K562 (cell line): ENCODE data around the gene CLDN5. TPM values are rescaled to one million over a fixed set of nuclear protein-coding genes. Genes with fewer than 3 reads are reported as not detected.

Experiments
- CBFA2T3 ChIP-seq: fragments of 450-650 bp; IDR thresholded peaks from 2 replicates; pipeline ENCODE4 v1.6.1; 2017
- CREBBP ChIP-seq: IDR thresholded peaks from one replicate; pipeline ENCODE4 v1.6.1; 2012; ENCODE audit warnings: low read depth, mild to moderate bottlenecking, control low read depth, inconsistent platforms, low read length
- FOXA1 ChIP-seq: fragments of 450-650 bp; IDR thresholded peaks from 2 replicates; pipeline ENCODE4 v1.6.1; 2016; ENCODE audit warnings: mild to moderate bottlenecking, borderline replicate concordance
- GTF2E2 ChIP-seq: fragments of 200-800 bp; sonication (Bioruptor generic); IDR thresholded peaks from 2 replicates; pipeline ENCODE4 v1.6.1; 2016; ENCODE audit warnings: missing genetic modification characterization, missing compliant biosample characterization
- HDAC1 ChIP-seq, 2 experiments: fragments of 450-650 bp; IDR thresholded peaks; 2 replicates each; pipeline ENCODE4 v1.6.1; 2016 to 2017; ENCODE audit warnings: inconsistent platforms in 1 of 2, mild to moderate bottlenecking in 1 of 2, moderate library complexity in 1 of 2
- KLF16 ChIP-seq: IDR thresholded peaks from 2 replicates; pipeline ENCODE4 v1.6.1; 2016; ENCODE audit warnings: antibody characterized with exemption
- NFE2 ChIP-seq: IDR thresholded peaks from 2 replicates; pipeline ENCODE4 v1.6.1; 2014; ENCODE audit warnings: antibody characterized with exemption, low read depth
- NR3C1 ChIP-seq: sonication (generic); formaldehyde crosslinking; IDR thresholded peaks from 2 replicates; pipeline ENCODE4 v1.8.1; 2022; ENCODE audit warnings: missing genetic modification reagents
- PHB2 ChIP-seq: fragments of 450-650 bp; IDR thresholded peaks from 2 replicates; pipeline ENCODE4 v1.6.1; 2017; ENCODE audit warnings: low read depth
- RBM25 ChIP-seq: fragments of 200-400 bp; formaldehyde crosslinking; IDR thresholded peaks from 2 replicates; pipeline ENCODE4 v1.6.1; 2018; ENCODE audit warnings: low read length, low read depth, moderate library complexity; ENCODE audit not compliant: severe bottlenecking
- SRSF7 ChIP-seq: fragments of 200-400 bp; formaldehyde crosslinking; optimal IDR thresholded peaks from 2 replicates; pipeline ENCODE3; 2017; ENCODE audit warnings: mild to moderate bottlenecking, low read depth, low read length
- TRIM24 ChIP-seq, 2 experiments: fragments of 450-650 bp; IDR thresholded peaks; 2 replicates each; pipeline ENCODE4 v1.6.1; 2016
- ZBTB1 ChIP-seq: sonication (generic); formaldehyde crosslinking; IDR thresholded peaks from 2 replicates; pipeline ENCODE4 v1.8.1; 2023; ENCODE audit warnings: missing genetic modification reagents, low read depth, mild to moderate bottlenecking, borderline replicate concordance
- ZNF408 ChIP-seq: fragments of 250-450 bp; sonication (Bioruptor Pico); IDR thresholded peaks from 2 replicates; pipeline ENCODE4 v1.4.0; 2020; ENCODE audit warnings: low read depth, mild to moderate bottlenecking, moderate library complexity
- polyA plus RNA-seq, 8 experiments: library from polyadenylated mRNA; depleted of rRNA in 4 of 8; stranded (reverse) in 5 of 8; unstranded in 3 of 8; fragments of >200 nt; fragmentation: Nextera tagmentation in 2 of 8; fragmentation: Illumina TruSeq in 1 of 8; extraction: Ambion mirVana in 2 of 8; extraction: Trizol in 1 of 8; gene quantifications; 2 replicates each; pipeline versions ENCODE4 v1.2.1 to v1.2.3, GENCODE V29; 2011 to 2014; ENCODE audit warnings: inconsistent platforms in 1 of 8, missing spikeins in 1 of 8
- total RNA-seq, 7 experiments: library from RNA; depleted of rRNA in 6 of 7; stranded (reverse); fragments of >200 nt in 6 of 7; fragmentation: Illumina TruSeq in 2 of 7; extraction: Trizol in 2 of 7; gene quantifications; 2 replicates each; pipeline versions ENCODE4 v1.2.1 to v1.2.3, GENCODE V29; 2011 to 2021; ENCODE audit warnings: low replicate concordance in 1 of 7
- TF ChIP-seq, protein P1 (sequence below): fragments of 250-450 bp; sonication (Bioruptor Pico); IDR thresholded peaks from 2 replicates; pipeline ENCODE4 v1.9.0; 2021; ENCODE audit warnings: mild to moderate bottlenecking, inconsistent platforms
- TF ChIP-seq, protein P2 (sequence below): sonication (generic); formaldehyde crosslinking; IDR thresholded peaks from 2 replicates; pipeline ENCODE4 v1.8.1; 2023; ENCODE audit warnings: missing genetic modification reagents, mild to moderate bottlenecking, borderline replicate concordance
- TF ChIP-seq, protein P3 (sequence below): fragments of 250-450 bp; sonication (Bioruptor Pico); IDR thresholded peaks from 2 replicates; pipeline ENCODE4 v1.8.0; 2022; ENCODE audit warnings: moderate library complexity, mild to moderate bottlenecking, inconsistent platforms
- TF ChIP-seq, protein P4 (sequence below): fragments of 450-650 bp; IDR thresholded peaks from 2 replicates; pipeline ENCODE4 v1.6.1; 2014; ENCODE audit warnings: low read depth, mild to moderate bottlenecking, moderate library complexity, borderline replicate concordance

CLDN5 gene
- total and polyA plus RNA-seq, 9 of the 15 experiments (the other 6 are each of a cell fraction or from before 2014, with no cell fraction given): 0.20 TPM; not detected in 8

DNA sequence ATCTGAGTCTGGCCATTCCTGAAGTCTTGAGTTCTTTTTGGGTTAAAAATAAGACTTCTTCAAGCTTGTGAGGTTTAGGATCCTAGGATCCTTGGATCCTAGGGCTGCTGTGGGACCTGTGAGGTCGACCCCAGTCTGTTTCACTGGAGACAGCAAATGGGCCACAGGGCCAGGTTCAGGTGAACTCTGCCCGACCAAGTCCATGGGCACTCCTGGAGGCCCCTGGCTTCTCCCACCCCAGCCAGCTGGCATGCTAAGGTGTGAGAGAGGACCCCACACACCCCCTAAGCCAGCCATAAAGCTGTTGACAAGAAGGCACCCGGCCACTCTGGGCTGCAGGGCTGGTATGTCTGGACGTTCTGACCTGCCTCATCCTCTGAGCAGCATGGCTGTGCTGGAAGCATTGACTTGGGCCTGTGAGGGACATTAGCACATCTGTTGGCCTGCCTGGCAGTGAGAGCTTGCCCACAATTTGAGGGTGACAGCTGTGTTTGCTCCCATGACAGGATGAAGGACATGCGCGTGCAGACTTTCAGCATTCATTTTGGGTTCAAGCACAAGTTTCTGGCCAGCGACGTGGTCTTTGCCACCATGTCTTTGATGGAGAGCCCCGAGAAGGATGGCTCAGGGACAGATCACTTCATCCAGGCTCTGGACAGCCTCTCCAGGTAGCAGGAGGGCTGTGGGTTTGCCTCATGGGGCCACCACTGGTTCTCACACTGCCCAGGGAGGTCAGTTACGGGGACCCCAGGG, 16.0 kb downstream of the CLDN5 start (continued):
- TF ChIP-seq, protein P1, sequence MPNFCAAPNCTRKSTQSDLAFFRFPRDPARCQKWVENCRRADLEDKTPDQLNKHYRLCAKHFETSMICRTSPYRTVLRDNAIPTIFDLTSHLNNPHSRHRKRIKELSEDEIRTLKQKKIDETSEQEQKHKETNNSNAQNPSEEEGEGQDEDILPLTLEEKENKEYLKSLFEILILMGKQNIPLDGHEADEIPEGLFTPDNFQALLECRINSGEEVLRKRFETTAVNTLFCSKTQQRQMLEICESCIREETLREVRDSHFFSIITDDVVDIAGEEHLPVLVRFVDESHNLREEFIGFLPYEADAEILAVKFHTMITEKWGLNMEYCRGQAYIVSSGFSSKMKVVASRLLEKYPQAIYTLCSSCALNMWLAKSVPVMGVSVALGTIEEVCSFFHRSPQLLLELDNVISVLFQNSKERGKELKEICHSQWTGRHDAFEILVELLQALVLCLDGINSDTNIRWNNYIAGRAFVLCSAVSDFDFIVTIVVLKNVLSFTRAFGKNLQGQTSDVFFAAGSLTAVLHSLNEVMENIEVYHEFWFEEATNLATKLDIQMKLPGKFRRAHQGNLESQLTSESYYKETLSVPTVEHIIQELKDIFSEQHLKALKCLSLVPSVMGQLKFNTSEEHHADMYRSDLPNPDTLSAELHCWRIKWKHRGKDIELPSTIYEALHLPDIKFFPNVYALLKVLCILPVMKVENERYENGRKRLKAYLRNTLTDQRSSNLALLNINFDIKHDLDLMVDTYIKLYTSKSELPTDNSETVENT: peak; percentile 54; the same call in 1 of the 2 replicates
- TF ChIP-seq NR3C1 (CRISPR knock-in tag): no peak
- no peak for TF ChIP-seq HDAC1 (IDR thresholded peaks at IDR 0.05)
- TF ChIP-seq CREBBP: no peak
- TF ChIP-seq CBFA2T3: no peak
- TF ChIP-seq GTF2E2: no peak
- TF ChIP-seq, protein P2, sequence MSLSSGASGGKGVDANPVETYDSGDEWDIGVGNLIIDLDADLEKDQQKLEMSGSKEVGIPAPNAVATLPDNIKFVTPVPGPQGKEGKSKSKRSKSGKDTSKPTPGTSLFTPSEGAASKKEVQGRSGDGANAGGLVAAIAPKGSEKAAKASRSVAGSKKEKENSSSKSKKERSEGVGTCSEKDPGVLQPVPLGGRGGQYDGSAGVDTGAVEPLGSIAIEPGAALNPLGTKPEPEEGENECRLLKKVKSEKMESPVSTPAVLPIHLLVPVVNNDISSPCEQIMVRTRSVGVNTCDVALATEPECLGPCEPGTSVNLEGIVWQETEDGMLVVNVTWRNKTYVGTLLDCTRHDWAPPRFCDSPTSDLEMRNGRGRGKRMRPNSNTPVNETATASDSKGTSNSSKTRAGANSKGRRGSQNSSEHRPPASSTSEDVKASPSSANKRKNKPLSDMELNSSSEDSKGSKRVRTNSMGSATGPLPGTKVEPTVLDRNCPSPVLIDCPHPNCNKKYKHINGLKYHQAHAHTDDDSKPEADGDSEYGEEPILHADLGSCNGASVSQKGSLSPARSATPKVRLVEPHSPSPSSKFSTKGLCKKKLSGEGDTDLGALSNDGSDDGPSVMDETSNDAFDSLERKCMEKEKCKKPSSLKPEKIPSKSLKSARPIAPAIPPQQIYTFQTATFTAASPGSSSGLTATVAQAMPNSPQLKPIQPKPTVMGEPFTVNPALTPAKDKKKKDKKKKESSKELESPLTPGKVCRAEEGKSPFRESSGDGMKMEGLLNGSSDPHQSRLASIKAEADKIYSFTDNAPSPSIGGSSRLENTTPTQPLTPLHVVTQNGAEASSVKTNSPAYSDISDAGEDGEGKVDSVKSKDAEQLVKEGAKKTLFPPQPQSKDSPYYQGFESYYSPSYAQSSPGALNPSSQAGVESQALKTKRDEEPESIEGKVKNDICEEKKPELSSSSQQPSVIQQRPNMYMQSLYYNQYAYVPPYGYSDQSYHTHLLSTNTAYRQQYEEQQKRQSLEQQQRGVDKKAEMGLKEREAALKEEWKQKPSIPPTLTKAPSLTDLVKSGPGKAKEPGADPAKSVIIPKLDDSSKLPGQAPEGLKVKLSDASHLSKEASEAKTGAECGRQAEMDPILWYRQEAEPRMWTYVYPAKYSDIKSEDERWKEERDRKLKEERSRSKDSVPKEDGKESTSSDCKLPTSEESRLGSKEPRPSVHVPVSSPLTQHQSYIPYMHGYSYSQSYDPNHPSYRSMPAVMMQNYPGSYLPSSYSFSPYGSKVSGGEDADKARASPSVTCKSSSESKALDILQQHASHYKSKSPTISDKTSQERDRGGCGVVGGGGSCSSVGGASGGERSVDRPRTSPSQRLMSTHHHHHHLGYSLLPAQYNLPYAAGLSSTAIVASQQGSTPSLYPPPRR: 0 out of 2 replicates have a peak, but pooled peaks have one; percentile 31
- no peak for TF ChIP-seq RBM25
- TF ChIP-seq PHB2: no peak
- TF ChIP-seq TRIM24 (IDR thresholded peaks at IDR 0.05): no peak
- TF ChIP-seq, protein P3, sequence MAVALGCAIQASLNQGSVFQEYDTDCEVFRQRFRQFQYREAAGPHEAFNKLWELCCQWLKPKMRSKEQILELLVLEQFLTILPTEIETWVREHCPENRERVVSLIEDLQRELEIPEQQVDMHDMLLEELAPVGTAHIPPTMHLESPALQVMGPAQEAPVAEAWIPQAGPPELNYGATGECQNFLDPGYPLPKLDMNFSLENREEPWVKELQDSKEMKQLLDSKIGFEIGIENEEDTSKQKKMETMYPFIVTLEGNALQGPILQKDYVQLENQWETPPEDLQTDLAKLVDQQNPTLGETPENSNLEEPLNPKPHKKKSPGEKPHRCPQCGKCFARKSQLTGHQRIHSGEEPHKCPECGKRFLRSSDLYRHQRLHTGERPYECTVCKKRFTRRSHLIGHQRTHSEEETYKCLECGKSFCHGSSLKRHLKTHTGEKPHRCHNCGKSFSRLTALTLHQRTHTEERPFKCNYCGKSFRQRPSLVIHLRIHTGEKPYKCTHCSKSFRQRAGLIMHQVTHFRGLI (CRISPR knock-in tag): no peak
- TF ChIP-seq FOXA1: no peak
- TF ChIP-seq SRSF7: no peak
- 0 out of 2 replicates have a peak, but pooled peaks have one; percentile 70 for TF ChIP-seq ZBTB1 (CRISPR knock-in tag)
- no peak for TF ChIP-seq NFE2
- TF ChIP-seq, protein P4, sequence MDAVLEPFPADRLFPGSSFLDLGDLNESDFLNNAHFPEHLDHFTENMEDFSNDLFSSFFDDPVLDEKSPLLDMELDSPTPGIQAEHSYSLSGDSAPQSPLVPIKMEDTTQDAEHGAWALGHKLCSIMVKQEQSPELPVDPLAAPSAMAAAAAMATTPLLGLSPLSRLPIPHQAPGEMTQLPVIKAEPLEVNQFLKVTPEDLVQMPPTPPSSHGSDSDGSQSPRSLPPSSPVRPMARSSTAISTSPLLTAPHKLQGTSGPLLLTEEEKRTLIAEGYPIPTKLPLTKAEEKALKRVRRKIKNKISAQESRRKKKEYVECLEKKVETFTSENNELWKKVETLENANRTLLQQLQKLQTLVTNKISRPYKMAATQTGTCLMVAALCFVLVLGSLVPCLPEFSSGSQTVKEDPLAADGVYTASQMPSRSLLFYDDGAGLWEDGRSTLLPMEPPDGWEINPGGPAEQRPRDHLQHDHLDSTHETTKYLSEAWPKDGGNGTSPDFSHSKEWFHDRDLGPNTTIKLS: no peak
- no peak for TF ChIP-seq KLF16
- TF ChIP-seq ZNF408 (CRISPR knock-in tag): no peak
